HepG2 (cell line): ENCODE measurements around the gene TACC3. TPM values are rescaled to one million over a fixed set of nuclear protein-coding genes. Genes with fewer than 3 reads are reported as not detected.

ENCODE experiments used
- ATAC-seq: fragments of 200-7000 bp; cut with Tn5 transposase; 3 replicates; pipeline ENCODE4 v1.9.1; 2020; ENCODE audit warnings: mild to moderate bottlenecking, moderate library complexity
- BruUV-seq: library from RNA; stranded (reverse); fragments of 400-500 nt; replicated peaks from 2 replicates; lab custom pipeline; 2021; lab: Mats Ljungman, UMichigan
- CTCF ChIA-PET: fragments of 300-600 bp; formaldehyde crosslinking; extraction: SDS; loops from one replicate; lab custom pipeline; 2021; ENCODE audit warnings: low total read pairs, inconsistent platforms, low intra/inter-chr PET ratio; lab: Yijun Ruan, JAX
- POLR2A ChIA-PET: fragments of 350-600 bp; sonication (Branson Sonifier 250); formaldehyde crosslinking; loops from one replicate; lab custom pipeline; 2020; ENCODE audit warnings: antibody characterized with exemption, inconsistent platforms; lab: Yijun Ruan, JAX
- DNase-seq: peaks from one replicate; pipeline ENCODE4 v3.0.0-alpha.2; 2015; ENCODE audit warnings: low spot score
- FAIRE-seq: peaks from 3 replicates; lab custom pipeline; 2011; peaks lifted over from hg19 to GRCh38; lab: Jason Lieb, UNC
- H2AFZ ChIP-seq: one replicate; pipeline ENCODE4 v1.6.1; 2011; ENCODE audit warnings: low read length, inconsistent platforms
- H3K27ac ChIP-seq: fragments of 300-600 bp; 3 replicates; pipeline ENCODE4 v1.8.0; 2011; ENCODE audit warnings: mixed run types, mild to moderate bottlenecking, mixed read lengths, low read length, inconsistent platforms; ENCODE audit not compliant: insufficient read depth; ENCODE audit errors: extremely low read length
- H3K27me3 ChIP-seq, 2 experiments: fragments of 200-600 bp in 1 of 2; 2 replicates in 1 of 2; 3 replicates in 1 of 2; pipeline versions ENCODE4 v1.6.0 to v1.8.0; 2011; ENCODE audit warnings: low read length in 2 of 2, mild to moderate bottlenecking in 2 of 2, moderate library complexity in 2 of 2, inconsistent platforms in 1 of 2; ENCODE audit not compliant: insufficient read depth in 2 of 2, control insufficient read depth in 1 of 2
- H3K36me3 ChIP-seq, 2 experiments: fragments of 200-600 bp in 1 of 2; replicated peaks in 1 of 2; 2 replicates in 1 of 2; 3 replicates in 1 of 2; pipeline versions ENCODE4 v1.5.1 to v1.8.0; 2011; ENCODE audit warnings: low read length in 2 of 2, inconsistent platforms in 1 of 2; ENCODE audit not compliant: insufficient read depth in 2 of 2, control insufficient read depth in 1 of 2
- H3K4me1 ChIP-seq: 2 replicates; pipeline ENCODE4 v1.5.1; 2012; ENCODE audit warnings: low read length, inconsistent platforms; ENCODE audit not compliant: insufficient read depth
- H3K4me2 ChIP-seq: 2 replicates; pipeline ENCODE4 v1.6.0; 2011; ENCODE audit warnings: low read depth, low read length, inconsistent platforms
- H3K4me3 ChIP-seq, 3 experiments: fragments of 200-600 bp in 1 of 3; sonication (generic), shearing (Covaris generic) in 1 of 3; replicated peaks in 1 of 3; 2 replicates each; pipeline ENCODE4 v1.5.1; 2011 to 2016; ENCODE audit warnings: low read length in 3 of 3, inconsistent platforms in 2 of 3, low read depth in 2 of 3, mild to moderate bottlenecking in 2 of 3, control low read depth in 1 of 3, mixed read lengths in 1 of 3; ENCODE audit not compliant: insufficient read depth in 1 of 3
- H3K79me2 ChIP-seq: one replicate; pipeline ENCODE4 v1.6.1; 2011; ENCODE audit warnings: low read length, inconsistent platforms; ENCODE audit not compliant: insufficient read depth
- H3K9ac ChIP-seq: 2 replicates; pipeline ENCODE4 v1.6.0; 2011; ENCODE audit warnings: mild to moderate bottlenecking, low read depth, low read length, inconsistent platforms; ENCODE audit not compliant: insufficient read depth
- H3K9me3 ChIP-seq: 2 replicates; pipeline ENCODE4 v1.5.1; 2012; ENCODE audit warnings: mild to moderate bottlenecking, low read length
- H4K20me1 ChIP-seq: 2 replicates; pipeline ENCODE4 v1.6.0; 2011; ENCODE audit warnings: inconsistent platforms, mild to moderate bottlenecking, low read length, moderate library complexity; ENCODE audit not compliant: insufficient read depth
- CBX5 ChIP-seq: sonication (generic); formaldehyde crosslinking; IDR thresholded peaks from 2 replicates; pipeline ENCODE4 v1.4.0; 2020; ENCODE audit warnings: missing genetic modification reagents, borderline replicate concordance
- GZF1 ChIP-seq: sonication (generic); formaldehyde crosslinking; IDR thresholded peaks from 2 replicates; pipeline ENCODE4 v1.5.1; 2020; ENCODE audit warnings: mild to moderate bottlenecking, missing genetic modification reagents
- NFE2L2 ChIP-seq: fragments of 150-350 bp; IDR thresholded peaks from 2 replicates; pipeline ENCODE4 v1.6.1; 2014; ENCODE audit warnings: low read length
- RXRA ChIP-seq: sonication (generic); formaldehyde crosslinking; IDR thresholded peaks from 2 replicates; pipeline ENCODE4 v1.5.1; 2020; ENCODE audit warnings: missing genetic modification reagents
- ZFX ChIP-seq: sonication (generic); formaldehyde crosslinking; IDR thresholded peaks from 2 replicates; pipeline ENCODE4 v1.4.0; 2020; ENCODE audit warnings: mild to moderate bottlenecking, low read depth, missing genetic modification reagents, moderate library complexity
- ZNF737 ChIP-seq: sonication (generic); formaldehyde crosslinking; IDR thresholded peaks from 2 replicates; pipeline ENCODE4 v1.5.0; 2020; ENCODE audit warnings: missing genetic modification reagents, mild to moderate bottlenecking, borderline replicate concordance
- WGBS: methylation state at CpG from one replicate; pipeline ENCODE4 v1.1.6; 2017; ENCODE audit warnings: low lambda C conversion rate; 5-methylcytosine and 5-hydroxymethylcytosine counted together
- in situ Hi-C: cut with HindIII; loops from 2 replicates; pipeline ENCODE4 v1.10.0; 2017; ENCODE audit warnings: low pct_unique_long_range_greater_than_20kb; ENCODE audit not compliant: extremely low pct_ligation_motif_present
- intact Hi-C: fragments of 100-400 bp; cut with micrococcal nuclease; formaldehyde crosslinking; loops from one replicate; pipeline ENCODE4 v1.10.0; 2022; ENCODE audit not compliant: unreplicated experiment
- polyA plus RNA-seq, 8 experiments: library from polyadenylated mRNA; depleted of rRNA in 3 of 8; stranded (reverse) in 7 of 8; unstranded in 1 of 8; fragments of >200 nt; fragmentation: Illumina TruSeq in 4 of 8; extraction: Trizol in 4 of 8; gene quantifications; 2 replicates each; pipeline versions ENCODE4 v1.2.1 to v1.2.3, GENCODE V29; 2011 to 2016; ENCODE audit warnings: low read depth in 4 of 8, missing spikeins in 1 of 8, mixed read lengths in 1 of 8; ENCODE audit not compliant: insufficient read depth in 1 of 8
- total RNA-seq, 5 experiments: library from RNA; depleted of rRNA; stranded (reverse); fragments of >200 nt; fragmentation: Illumina TruSeq; extraction: Trizol; gene quantifications; 2 replicates each; pipeline ENCODE4 v1.2.3, GENCODE V29; 2016; ENCODE audit warnings: low read depth in 1 of 5
- TF ChIP-seq, protein P1 (sequence below), 2 experiments: sonication (generic) in 1 of 2; formaldehyde crosslinking in 1 of 2; IDR thresholded peaks; 2 replicates each; pipeline versions ENCODE4 v1.5.1 to v1.6.1; 2011 to 2020; ENCODE audit warnings: borderline replicate concordance in 1 of 2, low read depth in 1 of 2, low read length in 1 of 2, mild to moderate bottlenecking in 1 of 2, missing genetic modification reagents in 1 of 2, moderate library complexity in 1 of 2
- TF ChIP-seq, protein P2 (sequence below): sonication (generic); formaldehyde crosslinking; IDR thresholded peaks from 2 replicates; pipeline ENCODE4 v1.8.0; 2023; ENCODE audit warnings: mild to moderate bottlenecking, missing genetic modification reagents
- TF ChIP-seq, protein P3 (sequence below): sonication (generic); formaldehyde crosslinking; IDR thresholded peaks from one replicate; pipeline ENCODE4 v1.5.1; 2020; ENCODE audit warnings: mild to moderate bottlenecking, missing genetic modification reagents; ENCODE audit errors: not compliant biosample characterization

Gene TACC3
- total and polyA plus RNA-seq, 2 of the 13 experiments (the other 11 are each of a cell fraction or from before 2014, with no cell fraction given): 20.3 to 21.2 TPM

DNA sequence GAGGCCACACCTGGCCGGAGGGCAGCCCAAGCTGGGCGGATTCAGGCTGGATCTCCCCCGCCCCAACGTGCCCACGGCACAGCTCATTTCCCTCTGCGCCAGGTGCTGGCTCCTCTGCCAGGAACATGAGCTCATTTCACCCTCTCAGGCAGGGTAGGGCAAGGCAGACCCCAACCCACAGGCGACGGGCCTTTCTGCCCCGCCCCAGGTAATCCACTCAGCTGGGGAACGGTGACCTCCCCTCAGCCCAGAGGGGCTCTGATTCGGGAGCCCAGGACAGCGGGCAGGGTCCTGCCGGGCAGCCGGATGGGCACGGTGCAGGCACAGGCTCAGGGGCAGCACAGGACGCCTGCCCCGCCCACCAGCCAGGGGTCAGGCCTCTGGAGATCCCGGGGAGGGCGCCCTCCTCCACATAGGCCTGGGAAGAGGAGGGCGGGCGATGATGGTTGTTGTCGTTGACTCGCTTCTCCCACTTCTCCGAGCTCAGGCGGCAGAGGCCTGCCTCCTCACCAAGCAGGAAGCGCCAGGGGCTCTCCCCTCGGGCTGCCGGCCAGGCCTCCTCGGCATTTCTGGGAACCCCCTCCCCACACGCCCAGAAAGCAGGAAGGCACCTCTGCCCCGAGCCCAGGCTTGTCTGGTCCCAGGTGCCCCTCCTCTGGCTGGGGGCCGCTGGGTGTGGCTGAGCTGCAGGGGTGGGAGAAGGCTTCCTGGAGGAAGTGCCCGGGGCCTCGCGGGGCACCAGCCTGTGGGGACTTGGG lies 31.1 kb downstream of the TACC3 start:
- no peaks in the 10 kb centered on the region for H3K9me3 ChIP-seq
- in situ Hi-C loops: loop anchor here (10.0 kb wide), 1 partner anchor 52 kb away; no protein-coding TSS in a partner anchor
- H4K20me1 ChIP-seq: no peaks in the 10 kb centered on the region
- intact Hi-C loops: loop anchor here (2.0 kb wide), 1 partner anchor 26 kb away; no protein-coding TSS in a partner anchor
- peak overlapping the region; percentile 58 for H3K9ac ChIP-seq
- BruUV-seq: no TSS peak
- H3K36me3 ChIP-seq: no peaks in the 10 kb centered on the region
- H2AFZ ChIP-seq: no peak overlapping the region
- ChIA-PET CTCF (interaction anchor here (2.9 kb wide), 1 partner anchor 58 kb away, joined by 22 read pairs; no protein-coding TSS in a partner anchor), POLR2A (interaction anchor here (0.8 to 3.6 kb wide), 15 partner anchors 8 to 56 kb away, joined by 3 to 70 read pairs (median 10); partner anchors contain the start of genes FGFR3, TACC3 and TMEM129)
- H3K4me1 ChIP-seq: peaks cover 90% of the 10 kb centered on the region
- no CpG with 5 or more reads among the region's 35 CpGs for WGBS
- H3K27ac ChIP-seq: peak overlapping the region; percentile 12
- ATAC-seq (peak; percentile 60), FAIRE-seq (no peak), DNase-seq (peak; percentile 69)
- H3K4me2 ChIP-seq: peak overlapping the region; percentile 82
- no peaks in the 10 kb centered on the region; a peak in 1 of 5 replicates for H3K27me3 ChIP-seq
- no peaks in the 10 kb centered on the region for H3K79me2 ChIP-seq
- peak overlapping the region; percentile 45 to 73 (median 56) for H3K4me3 ChIP-seq
- no peak for TF ChIP-seq GZF1
- peak; percentile 65 for TF ChIP-seq RXRA (CRISPR knock-in tag)
- no peak for TF ChIP-seq NFE2L2
- TF ChIP-seq, protein P1, sequence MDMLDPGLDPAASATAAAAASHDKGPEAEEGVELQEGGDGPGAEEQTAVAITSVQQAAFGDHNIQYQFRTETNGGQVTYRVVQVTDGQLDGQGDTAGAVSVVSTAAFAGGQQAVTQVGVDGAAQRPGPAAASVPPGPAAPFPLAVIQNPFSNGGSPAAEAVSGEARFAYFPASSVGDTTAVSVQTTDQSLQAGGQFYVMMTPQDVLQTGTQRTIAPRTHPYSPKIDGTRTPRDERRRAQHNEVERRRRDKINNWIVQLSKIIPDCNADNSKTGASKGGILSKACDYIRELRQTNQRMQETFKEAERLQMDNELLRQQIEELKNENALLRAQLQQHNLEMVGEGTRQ (IDR thresholded peaks at IDR 0.05; ENCODE audit: low read depth, low read length): no peak
- TF ChIP-seq, protein P1 (CRISPR knock-in tag; IDR thresholded peaks at IDR 0.05; ENCODE audit: borderline replicate concordance): no peak
- TF ChIP-seq, protein P2, sequence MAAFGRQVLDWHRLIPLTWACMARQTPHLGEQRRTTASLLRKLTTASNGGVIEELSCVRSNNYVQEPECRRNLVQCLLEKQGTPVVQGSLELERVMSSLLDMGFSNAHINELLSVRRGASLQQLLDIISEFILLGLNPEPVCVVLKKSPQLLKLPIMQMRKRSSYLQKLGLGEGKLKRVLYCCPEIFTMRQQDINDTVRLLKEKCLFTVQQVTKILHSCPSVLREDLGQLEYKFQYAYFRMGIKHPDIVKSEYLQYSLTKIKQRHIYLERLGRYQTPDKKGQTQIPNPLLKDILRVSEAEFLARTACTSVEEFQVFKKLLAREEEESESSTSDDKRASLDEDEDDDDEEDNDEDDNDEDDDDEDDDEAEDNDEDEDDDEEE: no peak
- no peak for TF ChIP-seq CBX5
- TF ChIP-seq, protein P3, sequence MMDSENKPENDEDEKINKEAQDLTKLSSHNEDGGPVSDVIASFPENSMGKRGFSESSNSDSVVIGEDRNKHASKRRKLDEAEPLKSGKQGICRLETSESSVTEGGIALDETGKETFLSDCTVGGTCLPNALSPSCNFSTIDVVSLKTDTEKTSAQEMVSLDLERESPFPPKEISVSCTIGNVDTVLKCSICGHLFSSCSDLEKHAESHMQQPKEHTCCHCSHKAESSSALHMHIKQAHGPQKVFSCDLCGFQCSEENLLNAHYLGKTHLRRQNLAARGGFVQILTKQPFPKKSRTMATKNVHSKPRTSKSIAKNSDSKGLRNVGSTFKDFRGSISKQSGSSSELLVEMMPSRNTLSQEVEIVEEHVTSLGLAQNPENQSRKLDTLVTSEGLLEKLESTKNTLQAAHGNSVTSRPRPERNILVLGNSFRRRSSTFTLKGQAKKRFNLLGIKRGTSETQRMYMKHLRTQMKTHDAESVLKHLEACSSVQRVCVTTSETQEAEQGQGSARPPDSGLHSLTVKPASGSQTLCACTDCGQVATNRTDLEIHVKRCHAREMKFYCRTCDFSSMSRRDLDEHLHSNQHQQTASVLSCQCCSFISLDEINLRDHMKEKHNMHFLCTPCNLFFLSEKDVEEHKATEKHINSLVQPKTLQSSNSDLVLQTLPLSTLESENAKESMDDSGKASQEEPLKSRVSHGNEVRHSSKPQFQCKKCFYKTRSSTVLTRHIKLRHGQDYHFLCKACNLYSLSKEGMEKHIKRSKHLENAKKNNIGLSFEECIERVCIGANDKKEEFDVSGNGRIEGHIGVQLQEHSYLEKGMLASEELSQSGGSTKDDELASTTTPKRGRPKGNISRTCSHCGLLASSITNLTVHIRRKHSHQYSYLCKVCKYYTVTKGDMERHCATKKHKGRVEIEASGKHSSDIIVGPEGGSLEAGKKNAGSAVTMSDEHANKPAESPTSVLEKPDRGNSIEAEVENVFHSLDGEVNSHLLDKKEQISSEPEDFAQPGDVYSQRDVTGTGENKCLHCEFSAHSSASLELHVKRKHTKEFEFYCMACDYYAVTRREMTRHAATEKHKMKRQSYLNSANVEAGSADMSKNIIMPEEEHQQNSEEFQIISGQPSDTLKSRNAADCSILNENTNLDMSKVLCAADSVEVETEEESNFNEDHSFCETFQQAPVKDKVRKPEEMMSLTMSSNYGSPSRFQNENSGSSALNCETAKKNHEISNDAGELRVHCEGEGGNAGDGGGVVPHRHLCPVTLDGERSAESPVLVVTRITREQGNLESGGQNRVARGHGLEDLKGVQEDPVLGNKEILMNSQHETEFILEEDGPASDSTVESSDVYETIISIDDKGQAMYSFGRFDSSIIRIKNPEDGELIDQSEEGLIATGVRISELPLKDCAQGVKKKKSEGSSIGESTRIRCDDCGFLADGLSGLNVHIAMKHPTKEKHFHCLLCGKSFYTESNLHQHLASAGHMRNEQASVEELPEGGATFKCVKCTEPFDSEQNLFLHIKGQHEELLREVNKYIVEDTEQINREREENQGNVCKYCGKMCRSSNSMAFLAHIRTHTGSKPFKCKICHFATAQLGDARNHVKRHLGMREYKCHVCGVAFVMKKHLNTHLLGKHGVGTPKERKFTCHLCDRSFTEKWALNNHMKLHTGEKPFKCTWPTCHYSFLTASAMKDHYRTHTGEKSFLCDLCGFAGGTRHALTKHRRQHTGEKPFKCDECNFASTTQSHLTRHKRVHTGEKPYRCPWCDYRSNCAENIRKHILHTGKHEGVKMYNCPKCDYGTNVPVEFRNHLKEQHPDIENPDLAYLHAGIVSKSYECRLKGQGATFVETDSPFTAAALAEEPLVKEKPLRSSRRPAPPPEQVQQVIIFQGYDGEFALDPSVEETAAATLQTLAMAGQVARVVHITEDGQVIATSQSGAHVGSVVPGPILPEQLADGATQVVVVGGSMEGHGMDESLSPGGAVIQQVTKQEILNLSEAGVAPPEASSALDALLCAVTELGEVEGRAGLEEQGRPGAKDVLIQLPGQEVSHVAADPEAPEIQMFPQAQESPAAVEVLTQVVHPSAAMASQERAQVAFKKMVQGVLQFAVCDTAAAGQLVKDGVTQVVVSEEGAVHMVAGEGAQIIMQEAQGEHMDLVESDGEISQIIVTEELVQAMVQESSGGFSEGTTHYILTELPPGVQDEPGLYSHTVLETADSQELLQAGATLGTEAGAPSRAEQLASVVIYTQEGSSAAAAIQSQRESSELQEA (CRISPR knock-in tag): peak; percentile 52
- peak; percentile 69 for TF ChIP-seq ZFX (CRISPR knock-in tag)
- TF ChIP-seq ZNF737 (CRISPR knock-in tag): no peak
